Measurements from ENCODE around the gene TMIGD2.

The TMIGD2 gene

GRCh38 chr19:4326837-4327251 lies 24.7 kb upstream of the TMIGD2 start:
- no peak for DNase-seq (ENCODE audit: low read depth in 2 of 2)

GRCh38 chr19:4326215-4326836 lies 24.1 kb upstream of the TMIGD2 start:
- no peak for DNase-seq (ENCODE audit: low read depth in 2 of 2)

- no peak for DNase-seq (ENCODE audit: low read depth in 2 of 2)
These were observed 22.0 kb upstream of the TMIGD2 start for GRCh38 chr19:4324228-4324627.

GRCh38 chr19:4323692-4324091 lies 21.5 kb upstream of the TMIGD2 start:
- DNase-seq (ENCODE audit: low read depth in 2 of 2) = no peak

- DNase-seq (ENCODE audit: low read depth in 2 of 2) = no peak
These were observed 20.9 kb upstream of the TMIGD2 start for GRCh38 chr19:4322942-4323665.

GRCh38 chr19:4320419-4320818 lies 18.2 kb upstream of the TMIGD2 start:
- no peak for DNase-seq (ENCODE audit: low read depth in 2 of 2)

DNA sequence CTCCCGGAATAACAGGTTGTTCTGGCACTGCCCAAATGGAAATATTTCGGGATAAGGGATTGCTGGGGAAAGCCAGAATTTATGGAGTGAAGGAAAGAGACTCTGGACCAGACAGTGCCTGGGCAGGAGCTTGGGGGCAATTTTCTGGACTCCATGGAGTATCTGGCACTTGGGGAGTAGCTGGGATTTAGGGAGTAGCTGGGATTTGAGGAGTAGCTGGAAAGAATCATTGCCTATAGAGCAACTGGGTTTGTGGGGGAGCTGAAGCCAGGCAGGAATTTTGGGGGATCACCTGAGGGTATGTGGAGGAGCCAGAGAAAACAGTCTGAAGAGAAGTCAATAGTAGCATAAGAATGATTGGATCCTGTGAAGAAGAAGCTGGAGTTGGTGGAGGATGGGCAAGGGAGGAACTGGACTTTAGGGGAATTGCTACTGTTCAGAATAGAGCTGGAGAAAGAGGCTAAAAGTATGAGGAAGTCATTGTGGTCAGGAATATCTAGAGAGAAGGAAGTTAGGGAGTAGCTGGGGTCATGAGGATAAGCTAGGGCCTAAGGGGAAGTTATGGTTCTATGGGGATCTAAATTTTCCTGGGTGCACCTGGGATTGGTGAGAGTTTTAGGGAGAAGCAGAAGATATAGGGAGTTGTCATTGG lies 17.0 kb upstream of the TMIGD2 start:
- no peak for DNase-seq (ENCODE audit: low read depth in 2 of 2)

DNA sequence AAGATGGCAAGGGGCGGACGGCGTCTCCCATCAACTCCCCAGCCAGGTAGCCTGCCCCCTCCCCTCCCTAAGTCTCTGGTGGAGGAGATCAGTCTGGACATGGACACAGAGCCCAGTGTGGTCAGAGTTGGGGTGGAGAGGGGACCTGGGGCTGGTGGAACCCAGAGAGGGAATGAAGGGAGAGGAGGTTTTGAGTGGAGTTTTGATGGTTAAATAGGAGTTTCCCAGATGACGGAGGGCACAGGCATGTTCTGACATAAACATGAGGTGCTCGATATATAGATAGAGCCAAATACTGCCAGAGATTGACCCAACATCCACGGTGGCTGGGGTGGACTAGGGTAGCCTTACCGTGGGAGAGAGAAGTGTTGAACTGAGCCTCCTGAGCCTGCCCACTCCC lies 16.3 kb upstream of the TMIGD2 start:
- DNase-seq (ENCODE audit: low read depth in 2 of 2) = no peak

GRCh38 chr19:4316956-4317355 lies 14.8 kb upstream of the TMIGD2 start:
- DNase-seq (ENCODE audit: low read depth in 2 of 2) = no peak

GRCh38 chr19:4313847-4314490 lies 11.8 kb upstream of the TMIGD2 start:
- DNase-seq (ENCODE audit: low read depth in 2 of 2) = no peak

GRCh38 chr19:4310247-4311121 lies 8.3 kb upstream of the TMIGD2 start:
- DNase-seq (ENCODE audit: low read depth in 2 of 2) = peak in 1 of 2 donors; percentile 14

DNA sequence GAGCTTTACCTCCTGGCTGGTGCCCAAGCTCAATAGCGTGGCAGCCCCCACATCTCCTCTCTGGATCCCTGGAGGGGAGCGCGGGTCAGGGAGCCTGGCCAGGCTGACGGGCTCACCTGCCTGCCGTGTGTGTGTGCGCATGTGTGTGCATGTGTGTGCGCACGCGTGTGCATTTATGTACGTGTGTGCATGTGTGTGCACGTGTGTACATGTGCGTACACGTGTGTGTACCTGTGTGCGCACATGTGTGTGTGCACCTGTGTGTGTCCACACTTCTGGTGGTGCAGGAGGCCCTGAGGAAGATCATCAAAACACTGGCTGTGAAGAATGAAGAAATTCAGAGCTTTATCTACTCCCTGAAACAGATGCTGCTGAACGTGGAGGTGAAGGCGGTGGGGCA lies 3.5 kb upstream of the TMIGD2 start:
- no peak for DNase-seq (ENCODE audit: low read depth in 2 of 2)

GRCh38 chr19:4305257-4305612 lies 3.0 kb upstream of the TMIGD2 start:
- no peak for DNase-seq (ENCODE audit: low read depth in 2 of 2)

DNA sequence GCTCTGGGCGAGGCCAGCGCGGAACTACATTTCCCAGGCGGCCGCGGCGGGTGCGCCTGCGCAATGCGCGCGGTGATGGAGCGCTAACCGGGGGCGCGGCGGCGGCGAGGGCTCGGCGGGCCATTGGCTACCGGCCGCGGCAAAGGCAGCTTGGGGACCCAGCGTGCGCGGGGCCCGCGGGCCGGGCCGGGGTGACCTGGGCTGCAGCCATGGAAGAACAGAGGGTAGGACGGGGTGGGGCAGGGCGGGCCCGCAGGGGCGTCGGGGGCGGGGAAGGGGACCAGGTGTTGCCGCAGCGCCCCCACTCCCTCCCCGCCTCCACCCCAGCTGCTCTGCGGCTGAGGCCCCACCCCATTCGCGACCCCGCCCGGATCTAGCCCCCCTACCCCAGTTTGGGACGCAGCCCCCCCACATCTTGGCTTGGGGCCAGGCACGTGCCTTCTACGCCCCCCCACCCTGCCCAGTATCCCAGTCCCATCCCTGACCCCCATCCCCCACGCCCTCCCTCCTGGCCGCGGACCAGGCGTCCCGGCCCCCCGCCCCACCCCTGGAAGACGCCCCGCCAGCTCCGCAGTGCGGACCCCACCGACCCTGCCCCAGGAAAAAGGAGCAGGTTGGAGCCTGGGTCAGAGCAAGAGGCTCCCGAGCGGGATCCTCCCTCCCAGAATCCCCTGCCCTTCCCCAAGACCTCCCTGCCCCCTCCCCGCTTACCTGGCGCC lies 2.5 kb upstream of the TMIGD2 start, which contains the start of gene FSD1:
FSD1 (plus strand) TSS at position 61 of the 719 bp plus-strand sequence; CDS start at position 210, 149 bp downstream.
- peak; percentile 65 to 76 for DNase-seq (ENCODE audit: low read depth in 2 of 2)

- DNase-seq (ENCODE audit: low read depth in 2 of 2) = no peak
These were observed 1.8 kb upstream of the TMIGD2 start for GRCh38 chr19:4303819-4304537.

DNA sequence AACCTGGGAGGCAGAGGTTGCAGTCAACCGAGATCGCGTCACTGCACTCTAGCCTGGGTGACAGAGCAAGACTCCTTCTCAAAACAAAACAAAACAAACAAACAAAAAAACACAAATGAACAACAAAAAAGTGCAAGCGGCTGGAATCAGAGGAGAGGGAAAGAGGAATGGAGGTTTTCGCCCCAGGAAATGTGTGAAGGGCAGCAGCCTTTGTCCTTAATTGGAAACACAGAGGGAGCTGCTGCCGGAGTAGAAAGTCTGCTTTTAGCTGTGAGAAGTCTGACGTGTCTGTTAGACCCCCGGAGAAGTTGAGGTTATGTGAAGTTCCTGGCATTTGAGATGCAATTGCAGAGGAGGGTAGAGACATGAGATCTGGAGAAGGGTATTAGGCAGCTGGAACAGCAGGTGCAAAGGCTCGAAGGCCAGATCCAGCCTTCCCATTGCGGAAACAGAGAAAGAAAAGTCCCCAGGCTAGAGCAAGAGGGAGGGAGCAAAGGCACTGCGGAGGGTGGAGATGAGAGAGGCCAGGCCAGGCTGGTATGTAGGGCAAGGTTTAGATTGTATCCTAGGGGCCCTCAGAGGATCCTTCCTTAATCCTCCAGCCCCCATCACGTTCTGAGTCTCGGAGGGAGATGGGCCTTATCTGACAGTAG lies 473 bp downstream of the TMIGD2 start:
- no peak for DNase-seq (ENCODE audit: low read depth in 2 of 2)

GRCh38 chr19:4300589-4300988 lies 1.6 kb downstream of the TMIGD2 start:
- no peak for DNase-seq (ENCODE audit: low read depth in 2 of 2)

- no peak for DNase-seq (ENCODE audit: low read depth in 2 of 2)
These were observed 3.2 kb downstream of the TMIGD2 start for GRCh38 chr19:4298810-4299550.

Data from activated CD4-positive, alpha-beta T cell treated with anti-CD3 and anti-CD28 coated beads for 24 hours (primary cell).